SK-N-MC (cell line): ENCODE results near the gene SULT2B1.
"Not testable (repeated sequence)": the region's sequence is repeated elsewhere in the genome, so short reads cannot be mapped to it uniquely, and the experiment has no call there.

Experiments
- DNase-seq: peaks from one replicate; pipeline ENCODE4 v3.0.0-alpha.2; 2011; ENCODE audit warnings: low read depth, low spot score
- H3K27ac ChIP-seq: fragments of 200-600 bp; sonication (generic); 2 replicates; pipeline ENCODE4 v1.5.1; 2016; ENCODE audit warnings: mixed run types
- H3K36me3 ChIP-seq: fragments of 200-600 bp; sonication (generic); 2 replicates; pipeline ENCODE4 v1.6.1; 2017; ENCODE audit warnings: antibody characterized with exemption, low read length, mixed read lengths; ENCODE audit not compliant: insufficient read depth
- H3K4me3 ChIP-seq: fragments of 200-600 bp; sonication (generic); 2 replicates; pipeline ENCODE4 v1.5.1; 2016
- H3K9ac ChIP-seq: fragments of 200-600 bp; sonication (generic); 2 replicates; pipeline ENCODE4 v1.8.0; 2017; ENCODE audit warnings: mixed run types, mixed read lengths; ENCODE audit not compliant: insufficient read length
- H3K9me3 ChIP-seq: fragments of 200-600 bp; sonication (generic); 2 replicates; pipeline ENCODE4 v1.6.1; 2017; ENCODE audit warnings: low read depth, mild to moderate bottlenecking, antibody characterized with exemption, low read length, moderate library complexity, mixed read lengths
- EZH2 ChIP-seq: fragments of 200-600 bp; sonication (generic); IDR thresholded peaks from one replicate; pipeline ENCODE4 v1.6.1; 2017; ENCODE audit warnings: antibody characterized with exemption
- FOXP2 ChIP-seq: optimal IDR thresholded peaks from 2 replicates; pipeline ENCODE3; 2011; ENCODE audit warnings: mild to moderate bottlenecking, moderate library complexity; ENCODE audit not compliant: insufficient read depth; ENCODE audit errors: extremely low read length, control extremely low read depth
- POLR2AphosphoS5 ChIP-seq: IDR thresholded peaks from 2 replicates; pipeline ENCODE4 v1.6.1; 2012; ENCODE audit warnings: mild to moderate bottlenecking, low read depth, low read length, borderline replicate concordance

Gene SULT2B1

DNA sequence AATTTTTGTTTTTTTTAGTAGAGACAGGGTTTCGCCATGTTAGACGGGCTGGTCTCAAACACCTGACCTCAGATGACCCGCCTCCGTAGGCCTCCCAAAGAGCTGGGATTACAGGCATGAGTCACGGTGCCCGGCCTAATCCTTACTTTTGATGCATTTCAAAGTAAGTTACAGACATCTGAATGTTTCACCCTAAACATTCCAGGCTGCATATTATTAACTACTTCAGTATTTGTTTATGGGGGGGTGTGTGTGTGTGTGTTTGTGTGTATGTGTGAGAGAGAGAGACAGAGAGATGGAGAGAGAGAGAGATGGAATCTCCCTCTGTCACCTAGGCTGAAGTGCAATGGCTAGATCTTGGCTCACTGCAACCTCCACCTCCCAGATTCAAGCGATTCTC, 13.1 kb downstream of the SULT2B1 start:
- H3K4me3 ChIP-seq, result no peak overlapping the region
- H3K9me3 ChIP-seq, result no peaks in the 10 kb centered on the region
- no peaks in the 10 kb centered on the region for H3K36me3 ChIP-seq
- H3K27ac ChIP-seq, result no peak overlapping the region
- H3K9ac ChIP-seq, result no peak overlapping the region
- DNase-seq, result no peak
- no peak for TF ChIP-seq POLR2AphosphoS5
- TF ChIP-seq EZH2, result no peak

DNA sequence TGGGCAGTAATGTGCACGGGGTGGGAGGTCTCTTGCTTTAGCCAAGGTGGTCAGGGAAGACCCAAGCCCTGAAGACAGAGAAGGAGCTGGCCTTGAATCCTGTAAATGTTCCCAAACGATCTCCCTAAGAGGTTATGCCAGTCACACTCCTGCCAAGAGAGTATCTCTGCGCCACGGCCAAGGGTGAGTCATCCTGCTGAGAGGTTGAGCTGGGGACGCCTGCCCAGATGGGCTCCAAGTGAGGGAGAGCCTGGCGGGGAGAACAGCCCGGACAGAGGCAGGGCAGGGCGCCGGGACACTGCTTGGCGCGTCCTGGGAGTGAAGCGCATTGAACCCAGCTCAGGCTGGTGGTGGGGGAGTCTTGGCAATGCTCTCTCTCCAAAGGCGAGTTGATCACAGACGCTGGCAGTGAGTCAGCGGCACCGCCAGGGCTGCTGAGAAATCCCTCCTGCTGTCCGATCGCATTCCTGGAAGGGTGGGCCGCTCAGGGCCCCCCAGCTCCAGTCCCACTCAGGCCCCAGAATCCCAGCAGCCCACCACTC, 16.4 kb downstream of the SULT2B1 start:
- no peak for TF ChIP-seq EZH2
- no peak for TF ChIP-seq FOXP2
- TF ChIP-seq POLR2AphosphoS5, result no peak
- Histone ChIP-seq H3K4me3 (no peak overlapping the region), H3K36me3 (no peaks in the 10 kb centered on the region), H3K9me3 (no peaks in the 10 kb centered on the region), H3K27ac (no peak overlapping the region), H3K9ac (no peak overlapping the region)
- DNase-seq, result no peak

DNA sequence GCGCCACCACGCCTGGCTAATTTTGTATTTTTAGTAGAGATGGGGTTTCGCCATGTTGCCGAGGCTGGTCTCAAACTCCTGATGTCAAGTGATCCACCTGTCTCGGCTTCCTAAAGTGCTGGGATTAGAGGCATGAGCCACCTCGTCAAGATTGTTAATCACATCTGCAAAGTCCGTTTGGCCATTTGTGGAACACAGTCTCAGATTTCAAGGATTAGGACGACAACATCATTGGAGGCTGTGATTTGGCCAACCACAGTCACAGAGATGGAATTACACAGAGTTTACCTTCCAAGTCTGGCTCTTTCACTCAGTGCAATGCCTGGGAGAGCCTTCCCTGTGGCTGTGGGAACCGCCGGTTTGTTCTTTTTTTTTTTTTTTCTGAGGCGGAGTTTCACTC, 17.8 kb downstream of the SULT2B1 start:
- Histone ChIP-seq H3K9ac (no peak overlapping the region), H3K9me3 (no peaks in the 10 kb centered on the region), H3K36me3 (no peaks in the 10 kb centered on the region), H3K4me3 (no peak overlapping the region), H3K27ac (no peak overlapping the region)
- no peak for DNase-seq
- no peak for TF ChIP-seq POLR2AphosphoS5
- TF ChIP-seq FOXP2, result no peak
- TF ChIP-seq EZH2, result no peak

DNA sequence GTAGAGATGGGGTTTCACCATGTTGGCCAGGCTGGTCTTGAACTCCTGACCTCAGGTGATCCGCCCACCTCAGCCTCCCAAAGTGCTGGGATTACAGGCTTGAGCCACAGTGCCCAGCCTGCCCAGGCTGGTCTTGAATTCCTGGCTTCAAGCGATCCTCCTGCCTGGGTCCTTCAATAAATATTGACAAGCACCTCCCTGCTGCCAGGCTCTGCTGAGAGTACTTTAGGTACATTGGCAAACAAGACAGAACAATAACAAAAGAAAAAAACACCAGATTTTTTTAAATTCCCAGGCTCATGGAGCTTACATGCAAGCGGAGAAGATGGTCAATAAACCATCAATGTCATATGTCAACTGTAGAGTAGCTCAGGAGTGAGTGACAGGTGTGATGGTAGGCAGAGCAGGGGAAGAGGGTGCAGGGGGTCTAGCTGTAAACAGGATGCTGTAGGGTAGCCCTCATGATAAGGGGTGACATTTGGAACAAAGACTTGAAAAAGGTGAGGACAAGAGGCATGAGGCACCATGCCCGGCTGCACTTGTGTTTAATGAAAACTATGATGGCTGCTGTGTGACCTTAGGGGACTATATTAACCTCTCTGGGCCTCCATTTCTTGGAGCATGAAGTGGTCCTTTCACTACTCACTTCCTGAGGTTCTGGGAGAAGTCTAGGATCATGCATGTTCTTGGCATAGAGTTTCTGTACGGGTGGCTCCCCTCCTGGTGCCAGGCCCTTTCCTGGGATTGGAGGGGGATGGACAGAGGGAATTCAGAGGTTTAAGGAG, 19.6 kb downstream of the SULT2B1 start:
- no peaks in the 10 kb centered on the region for H3K36me3 ChIP-seq
- TF ChIP-seq FOXP2 (no peak), POLR2AphosphoS5 (no peak), EZH2 (no peak)
- no peak overlapping the region for H3K4me3 ChIP-seq
- no peak overlapping the region for H3K9ac ChIP-seq
- no peak overlapping the region for H3K27ac ChIP-seq
- no peak for DNase-seq
- H3K9me3 ChIP-seq, result no peaks in the 10 kb centered on the region

DNA sequence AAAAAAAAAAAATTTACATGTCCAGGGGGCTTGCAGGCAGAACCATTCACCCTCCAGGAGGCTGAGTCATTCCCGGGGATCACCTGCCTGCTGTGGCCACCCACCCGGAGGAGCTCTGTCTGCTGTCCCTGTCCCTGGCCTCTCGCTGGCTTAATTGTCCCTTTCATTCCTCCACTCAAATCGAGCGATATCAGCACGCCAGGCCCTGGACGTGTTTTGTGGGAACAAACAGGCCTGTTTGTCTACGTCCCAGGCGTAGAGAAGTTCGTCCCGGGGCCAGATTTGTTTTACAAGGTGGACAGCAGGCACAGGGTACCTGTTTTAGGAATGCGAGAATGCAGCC, 21.2 kb downstream of the SULT2B1 start:
- H3K4me3 ChIP-seq, result no peak overlapping the region
- no peak overlapping the region for H3K27ac ChIP-seq
- no peak for TF ChIP-seq FOXP2
- no peaks in the 10 kb centered on the region for H3K9me3 ChIP-seq
- no peak for DNase-seq
- H3K9ac ChIP-seq, result no peak overlapping the region
- H3K36me3 ChIP-seq, result no peaks in the 10 kb centered on the region

DNA sequence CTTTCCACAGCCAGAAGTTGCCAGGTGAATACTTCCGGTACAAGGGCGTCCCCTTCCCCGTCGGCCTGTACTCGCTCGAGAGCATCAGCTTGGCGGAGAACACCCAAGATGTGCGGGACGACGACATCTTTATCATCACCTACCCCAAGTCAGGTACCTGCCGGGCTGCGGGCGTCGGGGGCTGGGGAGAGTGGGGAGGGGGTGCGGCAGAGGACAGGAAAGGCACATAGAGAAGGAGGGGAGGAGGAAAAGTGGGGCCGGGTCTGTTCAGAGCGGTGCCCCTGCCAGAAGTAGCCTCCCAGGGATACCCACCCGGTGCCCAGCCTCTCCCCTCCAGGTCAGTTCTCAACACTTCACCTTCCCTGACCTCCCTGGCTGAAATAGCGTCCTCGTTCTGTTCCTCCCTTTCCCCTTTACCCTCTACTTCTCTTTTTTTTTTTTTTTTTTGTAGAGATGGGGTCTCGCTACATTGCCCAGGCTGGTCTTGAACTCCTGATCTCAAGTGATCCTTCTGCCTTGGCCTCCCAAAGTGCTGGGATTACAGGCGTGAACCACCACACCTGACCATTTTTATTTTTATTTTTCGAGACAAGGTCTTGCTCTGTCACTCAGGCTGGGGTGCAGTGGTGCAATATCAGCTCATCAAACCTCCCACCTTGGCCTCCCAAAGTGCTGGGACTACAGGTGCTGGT, 24.1 kb downstream of the SULT2B1 start:
- no peak overlapping the region for H3K27ac ChIP-seq
- TF ChIP-seq POLR2AphosphoS5 (no peak), FOXP2 (no peak), EZH2 (no peak)
- no peaks in the 10 kb centered on the region for H3K36me3 ChIP-seq
- no peak overlapping the region for H3K9ac ChIP-seq
- no peak overlapping the region for H3K4me3 ChIP-seq
- H3K9me3 ChIP-seq, result no peaks in the 10 kb centered on the region
- DNase-seq, result no peak

DNA sequence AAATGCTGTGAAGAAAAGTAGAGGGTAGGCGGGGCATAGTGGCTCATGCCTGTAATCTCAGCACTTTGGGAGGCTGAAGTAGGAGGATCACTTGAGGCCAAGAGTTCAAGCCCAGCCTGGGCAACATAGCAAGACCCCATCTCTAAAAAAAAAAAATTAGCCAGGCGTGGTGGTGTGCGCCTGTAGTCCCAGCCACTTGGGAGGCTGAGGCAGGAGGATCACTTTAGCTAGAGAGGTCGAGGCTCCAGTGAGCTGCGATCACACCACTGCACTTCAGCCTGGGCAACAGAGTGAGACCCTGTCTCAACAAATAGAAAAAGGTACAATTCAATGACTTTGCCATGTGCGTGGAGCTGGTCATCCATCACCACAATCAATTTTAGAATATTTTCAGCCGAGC, 25.9 kb downstream of the SULT2B1 start:
- not testable (repeated sequence) for H3K36me3 ChIP-seq, DNase-seq, H3K4me3 ChIP-seq, H3K27ac ChIP-seq, H3K9ac ChIP-seq, H3K9me3 ChIP-seq

DNA sequence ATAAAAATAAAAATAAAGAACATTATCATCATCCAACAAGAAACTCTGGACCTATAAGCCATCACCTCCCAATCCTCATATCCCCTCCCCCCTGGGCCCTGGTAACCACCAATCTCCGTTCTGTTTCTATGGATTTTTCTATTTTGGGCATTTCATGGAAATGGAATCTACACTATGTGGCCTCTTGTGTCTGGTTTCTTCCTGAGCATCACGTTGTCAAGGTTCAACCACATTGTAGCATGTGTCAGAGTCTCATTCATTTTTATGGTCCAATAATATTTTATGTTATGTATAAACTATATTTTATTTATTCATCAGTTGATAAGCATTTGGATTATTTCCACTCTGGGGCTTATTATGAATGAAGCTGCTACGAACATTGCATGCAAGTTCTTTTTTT, 26.9 kb downstream of the SULT2B1 start:
- no peak for DNase-seq
- no peak overlapping the region for H3K9ac ChIP-seq
- TF ChIP-seq FOXP2, result no peak
- no peak overlapping the region for H3K4me3 ChIP-seq
- H3K27ac ChIP-seq, result no peak overlapping the region
- no peaks in the 10 kb centered on the region for H3K9me3 ChIP-seq
- H3K36me3 ChIP-seq, result no peaks in the 10 kb centered on the region

DNA sequence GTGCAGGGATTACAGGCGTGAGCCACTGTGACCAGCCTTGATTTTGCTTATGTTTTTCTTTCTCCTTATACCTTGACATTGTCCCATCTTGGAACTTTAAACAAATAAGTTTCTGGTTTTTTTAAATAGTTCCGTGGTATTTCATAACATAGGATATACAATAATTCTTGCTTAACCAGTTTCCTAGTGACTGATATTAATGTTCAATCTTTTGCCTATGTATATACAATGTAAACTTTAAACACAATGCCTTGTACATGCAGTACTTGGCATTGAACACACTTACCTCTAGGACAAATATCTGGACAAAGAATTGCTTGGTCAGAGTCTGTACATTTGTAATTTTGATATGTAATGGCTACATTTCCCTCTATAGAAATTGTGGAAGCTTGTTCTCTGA, 30.2 kb downstream of the SULT2B1 start:
- no peak for DNase-seq
- Histone ChIP-seq H3K27ac (no peak overlapping the region), H3K9ac (no peak overlapping the region), H3K36me3 (no peaks in the 10 kb centered on the region), H3K9me3 (no peaks in the 10 kb centered on the region), H3K4me3 (no peak overlapping the region)
- TF ChIP-seq FOXP2 (no peak), POLR2AphosphoS5 (no peak), EZH2 (no peak)
